Mucosa of rectum (tissue), 2 donors: ENCODE measurements around the gene SPINT2.

Experiments
- H3K27ac ChIP-seq, 2 donors: one replicate each; pipeline ENCODE4 v1.7.0; 2013; ENCODE audit warnings: inconsistent platforms in 2 of 2, low read depth in 2 of 2, low read length in 2 of 2
- H3K27me3 ChIP-seq, 2 donors: one replicate each; pipeline ENCODE4 v1.7.0; 2013; ENCODE audit warnings: low read length in 2 of 2; ENCODE audit not compliant: control insufficient read depth in 2 of 2, insufficient read depth in 2 of 2
- H3K36me3 ChIP-seq, 2 donors: one replicate each; pipeline ENCODE4 v1.7.0; 2013; ENCODE audit warnings: low read length in 2 of 2; ENCODE audit not compliant: control insufficient read depth in 2 of 2, insufficient read depth in 2 of 2
- H3K4me1 ChIP-seq, 2 donors: one replicate each; pipeline ENCODE4 v1.7.0; 2013; ENCODE audit warnings: low read length in 2 of 2, mild to moderate bottlenecking in 1 of 2; ENCODE audit not compliant: control insufficient read depth in 2 of 2, insufficient read depth in 2 of 2
- H3K4me3 ChIP-seq, 2 donors: one replicate each; pipeline ENCODE4 v1.7.0; 2013; ENCODE audit warnings: low read length in 2 of 2
- H3K9ac ChIP-seq, 2 donors: one replicate each; pipeline ENCODE4 v1.7.0; 2013; ENCODE audit warnings: low read length in 2 of 2, low read depth in 1 of 2, mild to moderate bottlenecking in 1 of 2
- H3K9me3 ChIP-seq, 2 donors: one replicate each; pipeline ENCODE4 v1.7.0; 2013; ENCODE audit warnings: low read length in 2 of 2; ENCODE audit not compliant: control insufficient read depth in 2 of 2
- donor health status: healthy.
- donor health status: Normal muscosa, but diverticular disease.

Gene SPINT2

GRCh38 chr19:38239816-38240215, 24.6 kb upstream of the SPINT2 start:
- Histone ChIP-seq H3K27ac (no peak overlapping the region), H3K4me1 (peaks cover 3 to 9% of the 10 kb centered on the region in 2 donors)

GRCh38 chr19:38243279-38243673, 21.1 kb upstream of the SPINT2 start:
- no peaks in the 10 kb centered on the region for H3K36me3 ChIP-seq
- no peak overlapping the region for H3K4me3 ChIP-seq
- peaks cover 6 to 12% of the 10 kb centered on the region in 2 donors for H3K4me1 ChIP-seq
- no peaks in the 10 kb centered on the region for H3K27me3 ChIP-seq
- no peak overlapping the region for H3K27ac ChIP-seq
- H3K9me3 ChIP-seq: no peaks in the 10 kb centered on the region
- H3K9ac ChIP-seq: peak overlapping the region in 1 of 2 donors; percentile 38

More at GRCh38 chr19:38239816-38240215, 24.6 kb upstream of the SPINT2 start:
- no peaks in the 10 kb centered on the region for H3K27me3 ChIP-seq
- no peaks in the 10 kb centered on the region for H3K9me3 ChIP-seq
- H3K4me3 ChIP-seq: no peak overlapping the region
- H3K9ac ChIP-seq: no peak overlapping the region
- no peaks in the 10 kb centered on the region for H3K36me3 ChIP-seq

GRCh38 chr19:38245826-38246498, 18.4 kb upstream of the SPINT2 start:
- H3K9ac ChIP-seq: no peak overlapping the region
- H3K9me3 ChIP-seq: no peaks in the 10 kb centered on the region
- H3K4me1 ChIP-seq: peaks cover 14 to 19% of the 10 kb centered on the region in 2 donors
- no peak overlapping the region for H3K27ac ChIP-seq
- no peaks in the 10 kb centered on the region for H3K27me3 ChIP-seq
- no peak overlapping the region for H3K4me3 ChIP-seq
- H3K36me3 ChIP-seq: no peaks in the 10 kb centered on the region

GRCh38 chr19:38247126-38247525, 17.2 kb upstream of the SPINT2 start:
- H3K4me1 ChIP-seq: peaks cover 20 to 28% of the 10 kb centered on the region in 2 donors

GRCh38 chr19:38247734-38248268, 16.6 kb upstream of the SPINT2 start:
- peaks cover 20 to 28% of the 10 kb centered on the region in 2 donors for H3K4me1 ChIP-seq
- no peaks in the 10 kb centered on the region for H3K27me3 ChIP-seq
- peak overlapping the region in 1 of 2 donors; percentile 56 for H3K27ac ChIP-seq
- no peak overlapping the region for H3K9ac ChIP-seq
- H3K9me3 ChIP-seq: no peaks in the 10 kb centered on the region
- no peak overlapping the region for H3K4me3 ChIP-seq
- no peaks in the 10 kb centered on the region for H3K36me3 ChIP-seq

More at GRCh38 chr19:38247126-38247525, 17.2 kb upstream of the SPINT2 start:
- Histone ChIP-seq H3K27ac (no peak overlapping the region), H3K4me3 (no peak overlapping the region), H3K36me3 (no peaks in the 10 kb centered on the region), H3K9me3 (no peaks in the 10 kb centered on the region), H3K27me3 (no peaks in the 10 kb centered on the region), H3K9ac (no peak overlapping the region)

GRCh38 chr19:38248421-38248820, 16.0 kb upstream of the SPINT2 start:
- Histone ChIP-seq H3K27ac (peak overlapping the region in 1 of 2 donors; percentile 56), H3K4me3 (no peak overlapping the region), H3K27me3 (no peaks in the 10 kb centered on the region), H3K9ac (no peak overlapping the region), H3K36me3 (no peaks in the 10 kb centered on the region), H3K9me3 (no peaks in the 10 kb centered on the region), H3K4me1 (peaks cover 20 to 28% of the 10 kb centered on the region in 2 donors)

GRCh38 chr19:38250428-38250820, 13.9 kb upstream of the SPINT2 start:
- Histone ChIP-seq H3K36me3 (no peaks in the 10 kb centered on the region), H3K27me3 (no peaks in the 10 kb centered on the region), H3K9ac (no peak overlapping the region), H3K4me3 (peak overlapping the region in 1 of 2 donors; percentile 26), H3K9me3 (no peaks in the 10 kb centered on the region), H3K4me1 (peaks cover 14 to 19% of the 10 kb centered on the region in 2 donors), H3K27ac (peak overlapping the region; percentile 78 to 82)

GRCh38 chr19:38250821-38251563, 13.4 kb upstream of the SPINT2 start:
- Histone ChIP-seq H3K36me3 (no peaks in the 10 kb centered on the region), H3K4me3 (peak overlapping the region; percentile 26 to 37), H3K27ac (peak overlapping the region; percentile 78 to 82), H3K27me3 (no peaks in the 10 kb centered on the region), H3K9me3 (no peaks in the 10 kb centered on the region), H3K9ac (peak overlapping the region; percentile 16 to 47), H3K4me1 (peaks cover 15 to 23% of the 10 kb centered on the region in 2 donors)

- Histone ChIP-seq H3K36me3 (no peaks in the 10 kb centered on the region), H3K4me3 (peak overlapping the region; percentile 26 to 37), H3K9ac (peak overlapping the region; percentile 16 to 47), H3K27ac (peak overlapping the region; percentile 78 to 82), H3K27me3 (no peaks in the 10 kb centered on the region), H3K4me1 (peaks cover 19 to 25% of the 10 kb centered on the region in 2 donors), H3K9me3 (no peaks in the 10 kb centered on the region)
Measured at GRCh38 chr19:38251564-38252051, 12.8 kb upstream of the SPINT2 start.

- Histone ChIP-seq H3K4me3 (peak overlapping the region; percentile 5 to 19), H3K9me3 (no peaks in the 10 kb centered on the region), H3K4me1 (peaks cover 19 to 26% of the 10 kb centered on the region in 2 donors), H3K27ac (peak overlapping the region; percentile 78 to 82), H3K9ac (peak overlapping the region; percentile 49 to 54), H3K36me3 (no peaks in the 10 kb centered on the region), H3K27me3 (peaks cover 0 to 2% of the 10 kb centered on the region in 2 donors)
Measured at GRCh38 chr19:38252385-38252784, 12.0 kb upstream of the SPINT2 start.
